Measurements from ENCODE around the gene TBC1D1.

Gene TBC1D1

DNA sequence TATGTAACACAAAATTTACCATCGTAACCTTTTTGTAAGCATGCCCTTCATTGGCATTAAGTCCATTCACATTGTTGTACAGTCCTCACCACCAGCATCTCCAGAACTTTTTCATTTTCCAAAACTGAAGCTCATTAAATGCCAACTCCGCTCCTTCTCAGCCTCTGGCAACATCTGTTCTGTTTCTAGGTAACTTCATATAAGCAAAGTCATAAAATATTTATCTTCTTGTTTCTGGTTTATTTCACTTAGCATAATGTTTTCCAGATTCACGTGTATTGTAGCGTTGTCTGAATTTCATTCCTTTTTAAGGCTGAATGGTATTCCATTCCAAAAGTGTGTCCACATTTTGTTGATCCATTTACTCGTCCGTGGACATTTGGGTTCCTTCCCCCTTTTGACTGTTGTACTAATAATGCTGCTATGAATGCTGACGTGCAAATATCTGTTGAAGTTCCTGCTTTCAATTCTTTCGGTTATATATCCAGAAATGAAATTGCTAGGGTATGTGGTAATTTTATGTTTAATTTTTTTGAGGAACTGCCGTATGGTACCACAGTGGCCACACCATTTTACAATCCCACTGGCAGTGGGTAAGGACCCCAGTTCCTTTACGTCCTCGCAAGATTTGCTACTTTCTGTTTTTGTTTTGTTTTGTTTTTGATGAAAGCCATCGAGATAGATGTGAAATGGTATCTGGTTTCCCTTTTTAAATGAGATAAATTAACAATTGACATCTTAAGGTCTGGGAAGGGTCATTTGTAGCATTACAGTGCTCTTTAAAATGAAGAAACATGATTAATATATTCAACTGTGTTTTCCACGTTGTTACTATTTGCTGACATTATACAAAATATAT, 132.7 kb downstream of the TBC1D1 start:
- TF ChIP-seq, protein P1, sequence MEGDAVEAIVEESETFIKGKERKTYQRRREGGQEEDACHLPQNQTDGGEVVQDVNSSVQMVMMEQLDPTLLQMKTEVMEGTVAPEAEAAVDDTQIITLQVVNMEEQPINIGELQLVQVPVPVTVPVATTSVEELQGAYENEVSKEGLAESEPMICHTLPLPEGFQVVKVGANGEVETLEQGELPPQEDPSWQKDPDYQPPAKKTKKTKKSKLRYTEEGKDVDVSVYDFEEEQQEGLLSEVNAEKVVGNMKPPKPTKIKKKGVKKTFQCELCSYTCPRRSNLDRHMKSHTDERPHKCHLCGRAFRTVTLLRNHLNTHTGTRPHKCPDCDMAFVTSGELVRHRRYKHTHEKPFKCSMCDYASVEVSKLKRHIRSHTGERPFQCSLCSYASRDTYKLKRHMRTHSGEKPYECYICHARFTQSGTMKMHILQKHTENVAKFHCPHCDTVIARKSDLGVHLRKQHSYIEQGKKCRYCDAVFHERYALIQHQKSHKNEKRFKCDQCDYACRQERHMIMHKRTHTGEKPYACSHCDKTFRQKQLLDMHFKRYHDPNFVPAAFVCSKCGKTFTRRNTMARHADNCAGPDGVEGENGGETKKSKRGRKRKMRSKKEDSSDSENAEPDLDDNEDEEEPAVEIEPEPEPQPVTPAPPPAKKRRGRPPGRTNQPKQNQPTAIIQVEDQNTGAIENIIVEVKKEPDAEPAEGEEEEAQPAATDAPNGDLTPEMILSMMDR (IDR thresholded peaks at IDR 0.05) = no peak
- no peak overlapping the region for H2AFZ ChIP-seq
- H3K36me3 ChIP-seq (ENCODE audit: control insufficient read depth, insufficient read depth, low read length) = no peaks in the 10 kb centered on the region
- no peaks in the 10 kb centered on the region for H3K9me3 ChIP-seq (ENCODE audit: control insufficient read depth, low read length)
- no peak overlapping the region for H3K4me3 ChIP-seq (ENCODE audit: low read depth, low read length)
- H3K27me3 ChIP-seq (ENCODE audit: control insufficient read depth, insufficient read depth, low read length) = no peaks in the 10 kb centered on the region
- no peak overlapping the region for H3K9ac ChIP-seq
- H3K4me2 ChIP-seq (ENCODE audit: low read length) = peak overlapping the region; percentile 40
- no peaks in the 10 kb centered on the region for H3K79me2 ChIP-seq
- peaks cover 45% of the 10 kb centered on the region for H3K4me1 ChIP-seq
- H3K27ac ChIP-seq = peak overlapping the region; percentile 91

DNA sequence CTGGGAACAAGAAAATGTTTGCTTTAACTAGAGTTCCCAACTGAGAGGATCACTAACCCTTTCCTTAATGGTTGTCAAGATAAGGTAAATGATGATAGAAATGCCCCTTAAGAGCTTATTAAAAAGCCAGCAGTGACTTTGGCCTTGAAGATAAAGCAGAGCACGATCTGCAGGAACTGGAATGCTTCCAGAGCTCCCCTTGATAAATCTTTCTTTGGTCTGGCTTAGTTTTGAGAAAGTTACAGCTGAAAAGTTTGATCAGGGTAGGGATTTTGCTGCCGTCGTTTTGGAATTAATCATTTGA, 133.3 kb downstream of the TBC1D1 start:
- TF ChIP-seq, protein P1 (IDR thresholded peaks at IDR 0.05) = no peak
- no peaks in the 10 kb centered on the region for H3K27me3 ChIP-seq (ENCODE audit: control insufficient read depth, insufficient read depth, low read length)
- H3K36me3 ChIP-seq (ENCODE audit: control insufficient read depth, insufficient read depth, low read length) = no peaks in the 10 kb centered on the region
- H3K4me3 ChIP-seq (ENCODE audit: low read depth, low read length) = no peak overlapping the region
- no peaks in the 10 kb centered on the region for H3K9me3 ChIP-seq (ENCODE audit: control insufficient read depth, low read length)
- H3K79me2 ChIP-seq = no peaks in the 10 kb centered on the region
- H3K9ac ChIP-seq = no peak overlapping the region
- peak overlapping the region; percentile 40 for H3K4me2 ChIP-seq (ENCODE audit: low read length)
- H2AFZ ChIP-seq = no peak overlapping the region
- H3K4me1 ChIP-seq = peaks cover 48% of the 10 kb centered on the region
- peak overlapping the region; percentile 91 for H3K27ac ChIP-seq

DNA sequence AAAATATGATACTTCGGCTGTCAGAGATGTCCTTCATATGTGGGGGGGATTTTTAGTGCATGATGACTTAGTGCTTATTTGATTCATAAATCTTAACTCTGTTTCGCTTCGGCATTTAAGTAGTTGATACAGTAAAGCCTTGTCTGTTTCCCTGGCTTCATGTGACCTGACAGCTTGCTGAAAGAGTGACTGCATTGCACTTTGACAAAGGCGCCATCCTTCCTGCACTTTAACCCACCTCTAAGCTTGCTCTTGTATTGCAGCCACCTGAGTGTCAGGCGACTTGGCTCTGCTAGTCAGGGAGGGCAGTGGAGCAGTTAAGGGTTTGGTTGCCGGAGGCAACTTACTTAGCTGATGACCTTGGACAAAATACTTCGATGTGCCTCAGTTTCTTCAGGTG, 134.8 kb downstream of the TBC1D1 start:
- Histone ChIP-seq H3K27ac (peak overlapping the region; percentile 91), H3K36me3 (ENCODE audit: control insufficient read depth, insufficient read depth, low read length) (no peaks in the 10 kb centered on the region), H3K27me3 (ENCODE audit: control insufficient read depth, insufficient read depth, low read length) (no peaks in the 10 kb centered on the region), H2AFZ (no peak overlapping the region), H3K4me1 (peaks cover 51% of the 10 kb centered on the region), H3K9ac (no peak overlapping the region), H3K4me2 (ENCODE audit: low read length) (peak overlapping the region; percentile 13), H3K4me3 (ENCODE audit: low read depth, low read length) (peak overlapping the region; percentile 30), H3K79me2 (no peaks in the 10 kb centered on the region), H3K9me3 (ENCODE audit: control insufficient read depth, low read length) (no peaks in the 10 kb centered on the region)
- TF ChIP-seq, protein P1 (IDR thresholded peaks at IDR 0.05) = no peak

DNA sequence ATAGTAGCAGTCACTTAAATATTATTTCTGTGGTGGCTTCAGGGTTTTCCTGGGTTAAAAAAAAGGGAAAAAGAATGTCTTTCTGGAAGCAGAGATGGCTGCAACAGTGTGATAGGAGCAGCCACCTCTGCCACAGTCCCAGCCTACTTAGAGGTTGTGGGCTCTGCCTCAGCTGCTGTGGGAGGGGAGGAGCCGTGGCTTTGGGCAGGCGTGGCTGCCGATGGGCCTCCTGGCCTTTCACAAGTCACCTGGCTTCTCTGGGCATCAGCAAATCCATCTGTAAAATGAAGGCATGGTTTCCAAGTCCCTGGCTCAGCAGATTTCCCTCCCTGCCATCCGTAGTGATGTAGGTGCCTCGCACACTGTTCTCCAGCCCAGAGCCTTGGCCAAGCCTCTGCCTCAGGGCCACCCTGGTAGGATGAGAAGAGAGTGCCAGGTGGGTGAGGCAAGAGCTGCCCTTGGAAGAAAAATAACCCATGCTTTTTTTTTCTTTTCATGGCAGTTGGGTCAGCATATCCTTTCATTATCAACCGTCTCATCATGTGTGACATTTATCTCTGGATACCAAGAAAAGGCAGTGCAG, 135.4 kb downstream of the TBC1D1 start:
- Histone ChIP-seq H3K4me1 (peaks cover 50% of the 10 kb centered on the region), H3K36me3 (ENCODE audit: control insufficient read depth, insufficient read depth, low read length) (no peaks in the 10 kb centered on the region), H3K27ac (peak overlapping the region; percentile 91), H3K27me3 (ENCODE audit: control insufficient read depth, insufficient read depth, low read length) (no peaks in the 10 kb centered on the region), H2AFZ (no peak overlapping the region), H3K9ac (no peak overlapping the region), H3K4me2 (ENCODE audit: low read length) (peak overlapping the region; percentile 52), H3K4me3 (ENCODE audit: low read depth, low read length) (peak overlapping the region; percentile 30), H3K79me2 (no peaks in the 10 kb centered on the region), H3K9me3 (ENCODE audit: control insufficient read depth, low read length) (no peaks in the 10 kb centered on the region)
- TF ChIP-seq, protein P1 (IDR thresholded peaks at IDR 0.05) = no peak

Data from parathyroid adenoma (tissue), 2 donors.